Keratinocyte (primary cell): ENCODE measurements around the gene MLF1.
"Not testable (repeated sequence)": the region's sequence is repeated elsewhere in the genome, so short reads cannot be mapped to it uniquely, and the experiment has no call there.

ENCODE experiments used
- CTCF ChIP-seq, 3 experiments: IDR thresholded peaks in 1 of 3; conservative IDR thresholded peaks in 1 of 3; optimal IDR thresholded peaks in 1 of 3; 2 replicates in 2 of 3; 3 replicates in 1 of 3; pipeline versions ENCODE3 to v1.5.1; 2011; ENCODE audit warnings: low read length in 3 of 3, mild to moderate bottlenecking in 3 of 3, moderate library complexity in 2 of 3, control low read depth in 1 of 3, inconsistent platforms in 1 of 3; ENCODE audit not compliant: insufficient read depth in 2 of 3; ENCODE audit errors: extremely low read depth in 1 of 3
- EZH2 ChIP-seq: IDR thresholded peaks from one replicate; pipeline ENCODE4 v1.6.1; 2012; ENCODE audit warnings: inconsistent platforms, mild to moderate bottlenecking, low read length, moderate library complexity

GRCh38 chr3:158549938-158550337 lies 21.1 kb upstream of the MLF1 start:
- not testable (repeated sequence) for TF ChIP-seq CTCF (optimal IDR thresholded peaks at IDR 0.05 in 1 of 3, IDR thresholded peaks at IDR 0.05 in 1 of 3, conservative IDR thresholded peaks at IDR 0.05 in 1 of 3; ENCODE audit: extremely low read depth in 1 of 3, insufficient read depth in 2 of 3, low read length in 3 of 3); EZH2
